H1 (cell line): ENCODE results near the gene PLOD1. TPM values are rescaled to one million over a fixed set of nuclear protein-coding genes. Genes with fewer than 3 reads are reported as not detected.
A peak's percentile ranks its signal among the peaks of the same experiment; 100 is the strongest.

Experiments
- BACH1 ChIP-seq: IDR thresholded peaks from 2 replicates; pipeline ENCODE4 v1.6.1; 2012; ENCODE audit warnings: low read length, improper control_type of control experiment
- CBX8 ChIP-seq: fragments of 300-800, 300-1000 bp; sonication (generic); IDR thresholded peaks from 2 replicates; pipeline ENCODE4 v1.7.1; 2016; ENCODE audit warnings: low read depth, low read length, borderline replicate concordance
- CREB1 ChIP-seq: IDR thresholded peaks from 2 replicates; pipeline ENCODE4 v1.6.1; 2012; ENCODE audit warnings: inconsistent platforms
- EGR1 ChIP-seq: IDR thresholded peaks from 2 replicates; pipeline ENCODE4 v1.6.1; 2011; ENCODE audit warnings: low read depth, low read length, borderline replicate concordance
- GTF2F1 ChIP-seq: IDR thresholded peaks from 2 replicates; pipeline ENCODE4 v1.6.1; 2012; ENCODE audit warnings: low read depth, low read length, improper control_type of control experiment, borderline replicate concordance
- JUN ChIP-seq: IDR thresholded peaks from 2 replicates; pipeline ENCODE4 v1.6.1; 2011; ENCODE audit warnings: low read depth, mild to moderate bottlenecking, improper control_type of control experiment, low read length
- KDM1A ChIP-seq: fragments of 200-600, 300-600 bp; sonication (generic); IDR thresholded peaks from 2 replicates; pipeline ENCODE4 v1.7.1; 2016; ENCODE audit warnings: mild to moderate bottlenecking, low read length, borderline replicate concordance
- NANOG ChIP-seq: IDR thresholded peaks from 2 replicates; pipeline ENCODE4 v1.6.1; 2011; ENCODE audit warnings: low read length, low read depth, mild to moderate bottlenecking, inconsistent platforms; ENCODE audit not compliant: insufficient read depth, poor library complexity, severe bottlenecking
- RBBP5 ChIP-seq: IDR thresholded peaks from 2 replicates; pipeline ENCODE4 v1.7.1; 2012; ENCODE audit warnings: low read depth, mild to moderate bottlenecking, inconsistent platforms, low read length, moderate library complexity, borderline replicate concordance
- SP1 ChIP-seq: IDR thresholded peaks from 2 replicates; pipeline ENCODE4 v1.6.1; 2011; ENCODE audit warnings: low read depth, low read length
- polyA plus RNA-seq, 7 experiments: library from polyadenylated mRNA; depleted of rRNA in 3 of 7; stranded (reverse) in 5 of 7; unstranded in 2 of 7; fragments of >200 nt in 5 of 7; fragments of 200-250 nt in 2 of 7; gene quantifications; 1 replicate in 5 of 7; 2 replicates in 1 of 7; 4 replicates in 1 of 7; pipeline versions ENCODE4 v1.2.1 to v1.2.3, GENCODE V29; 2011 to 2013; ENCODE audit warnings: missing spikeins in 2 of 7, mixed read lengths in 2 of 7
- total RNA-seq: library from RNA; stranded (reverse); fragmentation: NEBNext Ultra II Directional; extraction: Animal tissue kit (Norgen Biotek cat#: 25700); gene quantifications from 2 replicates; pipeline ENCODE4 v1.2.1, GENCODE V29; 2021
- TF ChIP-seq, protein P1 (sequence below): IDR thresholded peaks from 2 replicates; pipeline ENCODE4 v1.6.1; 2011; ENCODE audit warnings: low read length, improper control_type of control experiment
- TF ChIP-seq, protein P2 (sequence below), 3 experiments: IDR thresholded peaks; 1 replicate in 2 of 3; 2 replicates in 1 of 3; pipeline versions ENCODE4 v1.5.1 to v1.6.1; 2011; ENCODE audit warnings: low read length in 3 of 3, mild to moderate bottlenecking in 3 of 3, inconsistent platforms in 2 of 3, low read depth in 1 of 3, moderate library complexity in 1 of 3; ENCODE audit not compliant: insufficient read depth in 1 of 3; ENCODE audit errors: control extremely low read depth in 1 of 3
- TF ChIP-seq, protein P3 (sequence below): IDR thresholded peaks from 2 replicates; pipeline ENCODE4 v1.6.1; 2012; ENCODE audit warnings: inconsistent platforms

The PLOD1 gene
- total and polyA plus RNA-seq, 2 of the 8 experiments (the other 6 are each of a cell fraction or from before 2014, with no cell fraction given) = 44.9 to 51.8 TPM

DNA sequence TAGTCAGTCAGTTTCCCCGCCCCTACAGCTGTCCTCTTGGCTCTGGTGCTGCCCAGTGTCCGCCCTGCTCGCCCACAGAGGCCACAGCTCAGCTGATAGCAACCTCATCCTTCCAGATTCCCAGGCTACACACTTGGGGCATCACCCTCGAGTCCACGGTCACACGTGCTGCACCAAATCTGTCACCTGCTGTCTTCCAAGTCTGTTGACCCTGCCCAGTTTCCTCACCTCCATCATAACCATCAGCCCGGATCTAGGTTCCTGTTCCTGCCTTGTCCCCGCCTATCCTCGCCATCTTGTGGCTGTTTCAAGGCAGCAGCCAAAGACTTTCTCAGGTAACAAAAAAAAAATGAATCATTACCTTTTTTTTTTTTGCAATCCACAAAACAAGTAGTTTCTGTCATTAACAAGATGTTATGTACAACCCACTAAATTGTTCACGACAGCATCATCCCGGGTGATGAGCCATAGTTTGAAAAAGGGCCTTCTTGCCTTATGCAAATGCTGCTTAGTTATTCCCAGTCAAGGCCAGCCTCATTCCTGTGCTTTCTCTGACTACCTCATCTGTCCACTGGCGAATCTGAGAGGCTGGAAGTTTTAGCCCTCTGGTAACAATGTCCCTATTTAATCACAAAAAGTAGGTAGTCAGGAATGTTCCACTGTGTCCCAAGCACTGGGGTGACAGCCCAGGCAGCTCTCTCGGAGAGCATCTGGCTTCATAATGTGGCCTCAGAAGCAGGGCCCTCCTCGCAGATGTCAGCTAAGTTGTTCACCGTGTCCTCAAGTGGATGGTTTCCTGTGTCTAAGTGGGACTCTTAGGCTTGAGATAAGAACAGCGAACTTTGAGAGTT is 79.8 kb downstream of the PLOD1 start (continued):
- TF ChIP-seq, protein P1, sequence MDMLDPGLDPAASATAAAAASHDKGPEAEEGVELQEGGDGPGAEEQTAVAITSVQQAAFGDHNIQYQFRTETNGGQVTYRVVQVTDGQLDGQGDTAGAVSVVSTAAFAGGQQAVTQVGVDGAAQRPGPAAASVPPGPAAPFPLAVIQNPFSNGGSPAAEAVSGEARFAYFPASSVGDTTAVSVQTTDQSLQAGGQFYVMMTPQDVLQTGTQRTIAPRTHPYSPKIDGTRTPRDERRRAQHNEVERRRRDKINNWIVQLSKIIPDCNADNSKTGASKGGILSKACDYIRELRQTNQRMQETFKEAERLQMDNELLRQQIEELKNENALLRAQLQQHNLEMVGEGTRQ = no peak
- TF ChIP-seq EGR1 = no peak
- no peak for TF ChIP-seq SP1
- TF ChIP-seq NANOG = no peak
- TF ChIP-seq JUN = no peak
- no peak for TF ChIP-seq GTF2F1
- TF ChIP-seq CREB1 = no peak
- TF ChIP-seq KDM1A = no peak
- TF ChIP-seq CBX8 = no peak
- TF ChIP-seq, protein P2, sequence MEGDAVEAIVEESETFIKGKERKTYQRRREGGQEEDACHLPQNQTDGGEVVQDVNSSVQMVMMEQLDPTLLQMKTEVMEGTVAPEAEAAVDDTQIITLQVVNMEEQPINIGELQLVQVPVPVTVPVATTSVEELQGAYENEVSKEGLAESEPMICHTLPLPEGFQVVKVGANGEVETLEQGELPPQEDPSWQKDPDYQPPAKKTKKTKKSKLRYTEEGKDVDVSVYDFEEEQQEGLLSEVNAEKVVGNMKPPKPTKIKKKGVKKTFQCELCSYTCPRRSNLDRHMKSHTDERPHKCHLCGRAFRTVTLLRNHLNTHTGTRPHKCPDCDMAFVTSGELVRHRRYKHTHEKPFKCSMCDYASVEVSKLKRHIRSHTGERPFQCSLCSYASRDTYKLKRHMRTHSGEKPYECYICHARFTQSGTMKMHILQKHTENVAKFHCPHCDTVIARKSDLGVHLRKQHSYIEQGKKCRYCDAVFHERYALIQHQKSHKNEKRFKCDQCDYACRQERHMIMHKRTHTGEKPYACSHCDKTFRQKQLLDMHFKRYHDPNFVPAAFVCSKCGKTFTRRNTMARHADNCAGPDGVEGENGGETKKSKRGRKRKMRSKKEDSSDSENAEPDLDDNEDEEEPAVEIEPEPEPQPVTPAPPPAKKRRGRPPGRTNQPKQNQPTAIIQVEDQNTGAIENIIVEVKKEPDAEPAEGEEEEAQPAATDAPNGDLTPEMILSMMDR (IDR thresholded peaks at IDR 0.05; ENCODE audit: control extremely low read depth in 1 of 3, insufficient read depth in 1 of 3, low read depth in 1 of 3, low read length in 3 of 3) = peak; percentile 38 to 45 (median 44)
- TF ChIP-seq, protein P3, sequence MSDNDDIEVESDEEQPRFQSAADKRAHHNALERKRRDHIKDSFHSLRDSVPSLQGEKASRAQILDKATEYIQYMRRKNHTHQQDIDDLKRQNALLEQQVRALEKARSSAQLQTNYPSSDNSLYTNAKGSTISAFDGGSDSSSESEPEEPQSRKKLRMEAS = peak; percentile 46; the same call in 1 of the 2 replicates
- TF ChIP-seq BACH1 = no peak
- no peak for TF ChIP-seq RBBP5
